NCI-H2081 (cell line): ENCODE data around the gene DBI.

Experiments used
- DNase-seq, 2 experiments: peaks; one replicate each; lab custom pipeline; 2025; lab: John Stamatoyannopoulos, UW

DBI gene

GRCh38 chr2:119366649-119367471 lies at the start of gene DBI, which contains the start of gene C2orf76:
Gene DBI, plus strand, starts transcription at chr2:119366977. Its CDS starts 75 bp downstream, at chr2:119367052.
Gene C2orf76, minus strand, starts transcription at chr2:119366834. Its CDS starts 26,875 bp downstream, at chr2:119339959.
- DNase-seq = peak; percentile 92 to 96

DNA sequence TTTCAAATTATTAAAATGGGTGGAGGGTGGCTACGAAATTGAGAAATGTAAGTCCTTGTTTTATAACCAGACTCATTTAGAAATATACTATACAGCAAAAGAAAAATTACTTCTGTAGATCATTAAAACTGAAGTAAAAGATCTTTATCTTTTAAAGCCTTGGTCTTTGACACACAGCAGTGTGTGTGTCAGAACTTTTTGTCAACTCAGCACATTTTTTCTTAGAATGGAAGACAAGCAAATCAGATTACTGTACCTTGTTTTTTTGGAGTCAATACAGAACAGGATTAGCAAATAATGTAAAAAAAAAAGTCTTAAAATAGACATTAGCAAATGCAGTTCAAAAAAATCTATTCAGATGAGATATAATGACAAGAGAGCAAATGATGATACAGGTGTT lies 49.2 kb upstream of the DBI start:
- DNase-seq = no peak

DNA sequence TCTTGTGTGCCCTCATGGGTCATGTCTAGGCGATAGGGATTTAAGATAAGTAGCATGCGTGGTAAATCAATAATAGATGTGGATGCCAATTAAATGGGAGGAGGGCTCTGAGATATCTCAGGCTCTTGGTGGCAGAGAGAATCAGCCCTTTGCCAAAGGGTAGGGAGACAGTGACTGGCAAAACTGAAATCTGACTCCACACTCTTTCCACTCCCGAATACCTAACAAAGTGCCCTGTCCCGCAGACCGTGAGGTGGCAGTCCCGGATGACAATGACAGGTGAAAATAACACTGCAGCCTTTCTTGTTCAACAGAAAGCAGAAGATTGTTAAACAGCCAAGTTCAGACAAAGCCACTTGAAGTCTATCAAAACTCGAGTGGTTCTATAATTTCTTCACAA lies 47.2 kb upstream of the DBI start:
- no peak for DNase-seq

DNA sequence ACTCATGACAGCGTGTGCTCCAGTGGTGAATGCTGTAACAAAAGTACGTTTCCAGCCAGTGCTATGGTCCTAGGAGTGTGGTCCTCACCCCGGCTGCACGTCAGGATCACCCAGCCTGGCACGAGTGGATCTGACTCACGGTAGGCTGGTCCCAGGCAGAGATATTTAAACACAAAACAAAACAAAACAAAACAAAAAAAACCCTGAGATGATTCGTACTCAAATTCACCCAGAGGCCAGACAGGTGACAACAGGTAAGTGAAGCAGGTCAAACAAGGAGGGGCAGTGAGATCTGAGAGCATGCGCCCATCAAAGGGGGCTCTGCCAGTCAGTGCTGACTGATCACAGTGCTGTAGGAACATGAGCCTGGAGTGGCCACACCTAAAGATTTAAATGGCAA lies 43.3 kb upstream of the DBI start:
- no peak for DNase-seq

- no peak for DNase-seq
Measured at GRCh38 chr2:119324685-119325270, 42.0 kb upstream of the DBI start.

DNA sequence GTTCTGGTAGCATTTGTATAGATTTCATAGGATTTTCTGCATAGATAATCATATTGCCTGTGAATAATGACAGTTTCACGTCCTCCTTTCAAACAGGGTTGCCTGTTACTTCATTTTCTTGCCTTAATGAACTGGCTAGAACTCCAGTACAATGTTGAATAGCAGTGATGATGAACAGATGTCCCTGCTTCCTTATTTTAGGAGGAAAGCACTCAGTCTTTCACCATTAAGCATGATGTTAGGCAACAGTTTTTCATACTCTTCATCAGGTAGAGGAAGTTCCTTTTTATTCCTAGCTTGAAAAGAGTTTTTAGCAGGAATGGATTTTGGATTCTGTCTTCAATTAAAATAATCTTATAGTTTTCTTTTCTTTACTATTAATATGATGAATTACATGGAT lies 39.8 kb upstream of the DBI start:
- DNase-seq = no peak

GRCh38 chr2:119327431-119327830 lies 39.3 kb upstream of the DBI start:
- DNase-seq = no peak

- DNase-seq = no peak
Measured at GRCh38 chr2:119332953-119333352, 33.8 kb upstream of the DBI start.

GRCh38 chr2:119333360-119333759 lies 33.4 kb upstream of the DBI start:
- DNase-seq = no peak

- DNase-seq = no peak
Measured at GRCh38 chr2:119333833-119334232, 32.9 kb upstream of the DBI start.

DNA sequence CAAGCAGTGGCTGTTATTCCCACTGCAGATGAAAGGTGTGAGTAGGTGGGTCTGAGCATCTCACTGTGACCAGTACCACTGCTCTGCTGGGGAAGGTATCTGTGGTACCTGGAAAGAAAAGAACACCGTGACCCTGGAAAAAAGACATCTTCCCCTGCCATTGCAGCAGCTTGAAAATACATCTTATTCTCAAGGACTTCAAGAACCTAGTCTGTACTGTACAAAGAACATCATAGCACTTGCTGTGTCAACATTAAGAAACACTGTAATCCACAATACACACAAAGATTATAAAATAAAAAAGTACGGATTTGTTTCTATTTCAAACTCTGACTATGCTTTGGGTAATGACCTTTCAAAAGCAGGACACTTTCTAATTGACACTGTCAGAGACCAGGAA lies 29.0 kb upstream of the DBI start:
- no peak for DNase-seq

- DNase-seq = no peak
Measured at GRCh38 chr2:119338272-119338671, 28.5 kb upstream of the DBI start.

- no peak for DNase-seq
Measured at GRCh38 chr2:119338826-119339561, 27.8 kb upstream of the DBI start.

- no peak for DNase-seq
Measured at GRCh38 chr2:119339562-119339923, 27.2 kb upstream of the DBI start.

DNA sequence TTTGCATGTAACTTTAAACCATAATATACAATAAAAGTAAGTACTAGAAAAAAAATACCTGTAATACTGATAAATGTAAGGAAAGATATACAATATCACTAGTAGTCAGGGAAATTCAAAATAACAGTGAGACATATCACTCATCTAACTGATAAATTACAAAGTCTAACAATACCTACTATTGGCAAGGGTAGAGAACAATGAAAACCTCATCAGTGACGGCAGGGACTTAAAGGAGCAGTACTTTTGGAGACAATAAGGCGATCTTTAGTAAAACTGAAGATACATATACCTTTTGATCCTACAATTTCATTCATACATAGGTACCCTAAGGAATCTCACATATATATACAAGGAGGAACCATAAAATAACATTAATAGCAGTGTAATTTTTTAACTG lies 25.1 kb upstream of the DBI start:
- DNase-seq = no peak

- DNase-seq = no peak
Measured at GRCh38 chr2:119349289-119349688, 17.5 kb upstream of the DBI start.

DNA sequence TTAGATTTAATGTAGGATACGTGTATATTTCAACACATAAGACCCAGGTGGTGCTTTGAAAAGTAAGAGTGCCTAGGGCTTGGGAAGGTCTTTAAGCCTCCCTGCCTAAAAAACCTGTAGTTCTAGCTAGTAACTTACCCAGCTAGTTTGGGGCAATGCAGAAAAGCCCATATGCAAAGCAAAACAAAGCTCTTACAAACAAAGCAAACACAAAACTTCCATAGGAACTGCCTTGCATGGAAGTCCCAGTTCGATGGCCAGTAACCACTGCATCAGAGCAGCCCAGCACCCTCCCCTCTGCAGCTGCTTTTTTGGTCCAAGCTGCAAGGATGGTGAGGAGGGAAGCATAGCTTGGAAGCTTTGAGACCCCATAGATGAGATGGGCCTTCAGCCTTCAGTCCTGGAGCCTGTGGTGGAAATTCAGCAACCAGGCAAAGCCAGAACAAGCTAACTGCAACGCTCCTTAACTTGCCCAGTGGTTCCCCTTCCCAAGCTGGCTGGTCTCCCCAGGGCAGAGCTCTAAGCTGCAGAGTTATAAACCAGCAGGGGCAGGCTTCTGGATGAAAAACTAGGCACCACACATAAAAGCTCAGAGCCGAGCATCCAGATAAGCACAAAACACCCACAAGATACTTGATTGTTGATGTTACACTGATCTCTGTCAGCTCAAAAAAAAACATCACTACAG lies 16.3 kb upstream of the DBI start:
- no peak for DNase-seq

DNA sequence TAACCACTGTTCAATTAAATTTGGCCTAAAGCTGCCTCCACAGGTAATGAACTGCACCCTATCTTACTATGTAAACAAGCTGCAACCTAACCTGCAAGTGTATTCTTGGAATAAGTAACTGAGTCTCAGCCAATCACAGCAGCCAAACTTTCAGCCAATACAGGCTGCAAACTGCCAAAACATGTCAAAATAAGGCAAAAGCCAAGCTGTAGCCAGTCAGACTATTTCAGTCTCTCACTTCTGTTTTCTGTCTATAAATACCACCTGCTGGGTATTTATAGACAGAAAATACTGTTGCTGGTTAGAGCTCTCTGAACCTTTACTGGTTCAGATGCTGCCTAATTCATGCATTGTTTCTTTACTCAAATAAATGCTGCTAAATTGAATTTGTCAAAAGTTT lies 14.4 kb upstream of the DBI start:
- no peak for DNase-seq

DNA sequence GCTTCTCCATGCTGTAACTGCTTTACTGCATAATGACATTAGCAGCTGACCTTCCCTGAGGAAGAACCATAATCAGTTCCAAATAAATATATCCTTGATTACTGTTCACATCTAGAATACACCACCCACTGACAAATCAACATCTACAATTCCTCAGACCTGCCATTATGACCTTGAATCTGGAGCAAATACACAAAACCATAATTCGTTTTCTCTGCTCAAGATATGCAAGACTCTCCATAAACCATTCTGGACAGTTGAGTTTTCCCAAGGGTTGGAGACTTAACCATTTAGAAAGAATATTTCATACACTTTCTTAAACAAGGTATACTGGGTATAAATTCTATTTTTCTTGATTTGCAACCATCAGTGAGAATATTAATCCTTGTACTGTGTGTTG lies 11.9 kb upstream of the DBI start:
- no peak for DNase-seq

DNA sequence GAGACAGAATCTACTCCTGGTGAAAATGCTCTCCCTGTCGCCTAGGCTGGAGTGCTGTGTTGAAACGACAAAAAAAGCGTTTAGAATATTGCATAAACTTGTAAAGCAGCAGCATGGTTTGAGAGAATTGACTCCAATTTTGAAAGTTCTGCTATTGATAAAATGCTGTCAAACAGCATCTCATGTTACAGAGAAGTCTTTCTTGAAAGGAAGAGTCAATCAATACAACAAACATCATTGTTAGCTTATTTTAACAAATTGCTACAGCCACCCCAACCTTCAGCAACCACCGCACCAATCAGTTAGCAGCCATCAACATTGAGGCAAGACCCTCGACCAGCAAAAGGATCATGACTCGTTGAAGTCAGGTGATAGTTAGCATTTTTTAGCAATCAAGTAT lies 7.0 kb upstream of the DBI start:
- DNase-seq = no peak

DNA sequence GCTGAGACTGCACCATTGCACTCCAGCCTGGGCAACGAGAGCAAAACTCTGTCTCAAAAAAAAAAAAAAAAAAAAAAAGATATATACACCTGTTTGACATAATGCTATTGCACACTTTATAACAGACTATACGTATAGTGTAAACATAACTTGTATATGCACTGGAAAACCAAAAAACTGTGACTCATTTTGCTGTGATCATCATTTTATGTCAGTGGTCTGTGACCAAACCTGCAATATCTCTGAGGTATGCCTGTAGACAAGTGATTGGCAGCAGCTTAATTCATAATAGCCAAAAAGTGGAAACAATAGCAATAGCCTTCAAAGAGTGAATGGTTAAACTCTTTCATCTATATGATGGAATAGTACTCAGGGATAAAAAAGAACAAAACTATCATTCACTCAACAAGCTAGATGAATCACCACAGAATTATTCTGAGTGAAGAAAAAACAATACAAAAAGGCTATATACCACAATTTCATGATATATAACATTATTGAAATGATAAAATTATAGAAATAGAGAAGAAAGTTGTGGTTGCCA lies 6.3 kb upstream of the DBI start:
- DNase-seq = no peak

- DNase-seq = no peak
Measured at GRCh38 chr2:119364798-119365197, 2.0 kb upstream of the DBI start.
